ENCODE results near the gene ZSWIM6. TPM values are rescaled to one million over a fixed set of nuclear protein-coding genes. Genes with fewer than 3 reads are reported as not detected.

Gene ZSWIM6
- total RNA-seq, 1 experiment from 2014 or later = 10.0 TPM

- H3K27ac Mint-ChIP-seq (ENCODE audit: unreplicated experiment) = no peak overlapping the region
- H3K36me3 ChIP-seq (ENCODE audit: control insufficient read depth, insufficient read depth, low read length) = no peaks in the 10 kb centered on the region
- H3K9me3 Mint-ChIP-seq (ENCODE audit: unreplicated experiment) = no peaks in the 10 kb centered on the region
- H3K27me3 Mint-ChIP-seq (ENCODE audit: insufficient read depth, unreplicated experiment) = no peaks in the 10 kb centered on the region
- H3K4me1 ChIP-seq = no peaks in the 10 kb centered on the region
- intact Hi-C loops (cut with micrococcal nuclease; ENCODE audit: unreplicated experiment) = no loop called here
- DNase-seq = no peak
- H3K27me3 ChIP-seq (replicated peaks; ENCODE audit: control insufficient read depth, insufficient read depth, low read length) = no peaks in the 10 kb centered on the region
- CTCF ChIA-PET = no interaction called here
- no peaks in the 10 kb centered on the region for H3K9me3 ChIP-seq
- no peaks in the 10 kb centered on the region for H3K4me1 Mint-ChIP-seq (ENCODE audit: low read depth, unreplicated experiment)
- no peak for TF ChIP-seq CTCF (IDR thresholded peaks at IDR 0.05; ENCODE audit: insufficient read depth in 1 of 2, low read depth in 1 of 2, low read length in 1 of 2, severe bottlenecking in 1 of 2, unreplicated experiment in 1 of 2)
- H3K4me3 Mint-ChIP-seq (ENCODE audit: unreplicated experiment) = no peak overlapping the region
- H3K36me3 Mint-ChIP-seq (ENCODE audit: insufficient read depth, unreplicated experiment) = no peaks in the 10 kb centered on the region
- no peak overlapping the region for H3K4me3 ChIP-seq (ENCODE audit: low read depth, low read length)
- POLR2A ChIA-PET = no interaction called here
- BruUV-seq (replicated peaks) = no TSS peak
Measured at GRCh38 chr5:61320860-61321259, 11.2 kb upstream of the ZSWIM6 start.

- no peaks in the 10 kb centered on the region for H3K9me3 Mint-ChIP-seq (ENCODE audit: unreplicated experiment)
- Histone ChIP-seq H3K36me3 (ENCODE audit: control insufficient read depth, insufficient read depth, low read length) (no peaks in the 10 kb centered on the region), H3K4me3 (ENCODE audit: low read depth, low read length) (no peak overlapping the region), H3K27me3 (replicated peaks; ENCODE audit: control insufficient read depth, insufficient read depth, low read length) (no peaks in the 10 kb centered on the region), H3K9me3 (no peaks in the 10 kb centered on the region), H3K4me1 (no peaks in the 10 kb centered on the region)
- no peak overlapping the region for H3K4me3 Mint-ChIP-seq (ENCODE audit: unreplicated experiment)
- no peaks in the 10 kb centered on the region for H3K4me1 Mint-ChIP-seq (ENCODE audit: low read depth, unreplicated experiment)
- BruUV-seq (replicated peaks) = no TSS peak
- intact Hi-C loops (cut with micrococcal nuclease; ENCODE audit: unreplicated experiment) = no loop called here
- no peak for DNase-seq
- CTCF ChIA-PET = no interaction called here
- H3K27ac Mint-ChIP-seq (ENCODE audit: unreplicated experiment) = no peak overlapping the region
- POLR2A ChIA-PET = no interaction called here
- TF ChIP-seq CTCF (IDR thresholded peaks at IDR 0.05; ENCODE audit: insufficient read depth in 1 of 2, low read depth in 1 of 2, low read length in 1 of 2, severe bottlenecking in 1 of 2, unreplicated experiment in 1 of 2) = no peak
- H3K27me3 Mint-ChIP-seq (ENCODE audit: insufficient read depth, unreplicated experiment) = no peaks in the 10 kb centered on the region
- no peaks in the 10 kb centered on the region for H3K36me3 Mint-ChIP-seq (ENCODE audit: insufficient read depth, unreplicated experiment)
Measured at GRCh38 chr5:61321669-61322068, 10.4 kb upstream of the ZSWIM6 start.

GRCh38 chr5:61322738-61323725 is 9.0 kb upstream of the ZSWIM6 start:
- Mint-ChIP-seq H3K27me3 (ENCODE audit: insufficient read depth, unreplicated experiment) (no peaks in the 10 kb centered on the region), H3K27ac (ENCODE audit: unreplicated experiment) (no peak overlapping the region), H3K9me3 (ENCODE audit: unreplicated experiment) (no peaks in the 10 kb centered on the region), H3K4me3 (ENCODE audit: unreplicated experiment) (no peak overlapping the region), H3K36me3 (ENCODE audit: insufficient read depth, unreplicated experiment) (no peaks in the 10 kb centered on the region), H3K4me1 (ENCODE audit: low read depth, unreplicated experiment) (no peaks in the 10 kb centered on the region)
- ChIA-PET CTCF (no interaction called here), POLR2A (no interaction called here)
- no peaks in the 10 kb centered on the region for H3K4me1 ChIP-seq
- no peak overlapping the region for H3K4me3 ChIP-seq (ENCODE audit: low read depth, low read length)
- intact Hi-C loops (cut with micrococcal nuclease; ENCODE audit: unreplicated experiment) = no loop called here
- TF ChIP-seq CTCF (IDR thresholded peaks at IDR 0.05; ENCODE audit: insufficient read depth in 1 of 2, low read depth in 1 of 2, low read length in 1 of 2, severe bottlenecking in 1 of 2, unreplicated experiment in 1 of 2) = no peak
- no peaks in the 10 kb centered on the region for H3K36me3 ChIP-seq (ENCODE audit: control insufficient read depth, insufficient read depth, low read length)
- BruUV-seq (replicated peaks) = no TSS peak
- H3K9me3 ChIP-seq = no peaks in the 10 kb centered on the region
- DNase-seq = no peak
- H3K27me3 ChIP-seq (replicated peaks; ENCODE audit: control insufficient read depth, insufficient read depth, low read length) = no peaks in the 10 kb centered on the region

Measured in Caco-2 (cell line).